HCEC 1CT (cell line): ENCODE data around the gene TNRC6B.
"Not testable (repeated sequence)": the region's sequence is repeated elsewhere in the genome, so short reads cannot be mapped to it uniquely, and the experiment has no call there.

ENCODE experiments used
- DNase-seq: peaks from one replicate; pipeline ENCODE4 v3.0.0-alpha.2; 2017

TNRC6B gene, protein sequence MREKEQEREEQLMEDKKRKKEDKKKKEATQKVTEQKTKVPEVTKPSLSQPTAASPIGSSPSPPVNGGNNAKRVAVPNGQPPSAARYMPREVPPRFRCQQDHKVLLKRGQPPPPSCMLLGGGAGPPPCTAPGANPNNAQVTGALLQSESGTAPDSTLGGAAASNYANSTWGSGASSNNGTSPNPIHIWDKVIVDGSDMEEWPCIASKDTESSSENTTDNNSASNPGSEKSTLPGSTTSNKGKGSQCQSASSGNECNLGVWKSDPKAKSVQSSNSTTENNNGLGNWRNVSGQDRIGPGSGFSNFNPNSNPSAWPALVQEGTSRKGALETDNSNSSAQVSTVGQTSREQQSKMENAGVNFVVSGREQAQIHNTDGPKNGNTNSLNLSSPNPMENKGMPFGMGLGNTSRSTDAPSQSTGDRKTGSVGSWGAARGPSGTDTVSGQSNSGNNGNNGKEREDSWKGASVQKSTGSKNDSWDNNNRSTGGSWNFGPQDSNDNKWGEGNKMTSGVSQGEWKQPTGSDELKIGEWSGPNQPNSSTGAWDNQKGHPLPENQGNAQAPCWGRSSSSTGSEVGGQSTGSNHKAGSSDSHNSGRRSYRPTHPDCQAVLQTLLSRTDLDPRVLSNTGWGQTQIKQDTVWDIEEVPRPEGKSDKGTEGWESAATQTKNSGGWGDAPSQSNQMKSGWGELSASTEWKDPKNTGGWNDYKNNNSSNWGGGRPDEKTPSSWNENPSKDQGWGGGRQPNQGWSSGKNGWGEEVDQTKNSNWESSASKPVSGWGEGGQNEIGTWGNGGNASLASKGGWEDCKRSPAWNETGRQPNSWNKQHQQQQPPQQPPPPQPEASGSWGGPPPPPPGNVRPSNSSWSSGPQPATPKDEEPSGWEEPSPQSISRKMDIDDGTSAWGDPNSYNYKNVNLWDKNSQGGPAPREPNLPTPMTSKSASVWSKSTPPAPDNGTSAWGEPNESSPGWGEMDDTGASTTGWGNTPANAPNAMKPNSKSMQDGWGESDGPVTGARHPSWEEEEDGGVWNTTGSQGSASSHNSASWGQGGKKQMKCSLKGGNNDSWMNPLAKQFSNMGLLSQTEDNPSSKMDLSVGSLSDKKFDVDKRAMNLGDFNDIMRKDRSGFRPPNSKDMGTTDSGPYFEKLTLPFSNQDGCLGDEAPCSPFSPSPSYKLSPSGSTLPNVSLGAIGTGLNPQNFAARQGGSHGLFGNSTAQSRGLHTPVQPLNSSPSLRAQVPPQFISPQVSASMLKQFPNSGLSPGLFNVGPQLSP (N-terminal part only)

DNA sequence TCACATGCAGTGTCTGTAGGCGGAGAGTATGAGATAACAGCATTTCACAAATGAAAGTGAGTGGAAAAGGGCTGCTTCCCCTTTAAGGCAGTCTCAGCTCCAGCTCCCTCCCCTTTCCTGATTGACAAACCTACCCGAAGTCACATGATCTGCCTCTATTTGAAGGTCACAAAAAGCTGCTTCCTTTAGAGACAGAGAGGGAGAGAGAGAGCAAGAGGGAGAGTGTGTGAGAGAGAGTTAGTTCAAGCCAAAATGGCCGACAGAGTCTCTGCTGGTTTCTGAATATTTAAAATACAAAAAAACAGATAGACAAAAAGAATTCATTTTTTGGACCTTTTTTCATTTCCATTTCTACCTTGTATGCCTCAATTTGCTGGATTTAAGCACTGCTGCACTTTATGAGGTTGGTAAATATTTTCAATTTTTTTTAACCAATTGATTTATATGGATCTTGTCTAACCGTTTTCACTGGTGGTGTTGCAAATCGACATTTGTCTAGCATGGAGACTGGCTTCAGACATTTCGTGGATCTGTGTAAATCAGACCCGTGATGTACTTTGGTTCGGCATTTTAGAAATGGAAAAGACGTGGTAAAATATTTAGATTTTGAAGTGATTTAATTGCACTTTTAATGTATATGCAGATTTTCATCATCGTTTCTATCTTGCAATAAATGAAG is at the start of gene TNRC6B:
TNRC6B (plus strand) TSS at position 188 of the 679 bp plus-strand sequence; CDS start at position 399, 211 bp downstream.
- peak; percentile 98 for DNase-seq

DNA sequence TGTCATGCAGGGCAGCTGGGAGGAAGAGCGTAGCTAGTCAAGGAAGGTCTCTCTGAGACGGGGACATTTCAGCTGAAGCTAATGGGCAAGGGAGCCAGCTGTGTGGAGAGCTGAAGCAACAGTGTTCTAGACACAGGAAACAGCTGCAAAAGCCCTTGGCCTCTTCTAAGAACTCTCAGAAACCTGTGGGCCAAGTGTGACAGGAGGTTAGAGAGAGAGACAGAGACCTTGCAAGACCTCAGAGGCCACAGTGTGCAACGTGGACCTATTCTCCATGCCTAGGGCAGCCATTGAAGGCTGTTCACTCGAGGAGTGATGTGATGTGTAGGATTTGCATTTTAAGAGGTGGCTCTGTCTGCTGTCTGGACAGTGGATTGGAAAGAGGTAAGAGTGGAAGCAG is 48.7 kb upstream of the TNRC6B start:
- no peak for DNase-seq

DNA sequence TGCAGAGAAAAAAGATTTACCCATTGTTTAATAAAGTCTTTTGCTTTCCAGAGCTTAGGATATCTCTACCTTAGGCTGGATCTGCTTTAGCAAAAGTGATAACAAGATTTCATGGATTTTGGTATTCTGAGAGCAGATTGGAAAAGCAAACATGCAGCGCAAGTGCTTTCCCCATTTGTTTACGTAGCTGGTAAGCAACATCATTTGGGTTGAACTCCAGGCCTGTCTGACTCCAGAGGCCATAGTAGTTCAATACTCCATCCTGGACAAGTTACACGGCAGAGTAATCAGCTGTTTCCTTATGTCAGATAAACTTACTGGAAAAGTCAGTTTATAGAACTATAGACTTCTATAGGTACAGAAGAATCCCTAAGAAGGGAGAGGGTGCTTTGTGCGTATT is 40.6 kb upstream of the TNRC6B start:
- no peak for DNase-seq

DNA sequence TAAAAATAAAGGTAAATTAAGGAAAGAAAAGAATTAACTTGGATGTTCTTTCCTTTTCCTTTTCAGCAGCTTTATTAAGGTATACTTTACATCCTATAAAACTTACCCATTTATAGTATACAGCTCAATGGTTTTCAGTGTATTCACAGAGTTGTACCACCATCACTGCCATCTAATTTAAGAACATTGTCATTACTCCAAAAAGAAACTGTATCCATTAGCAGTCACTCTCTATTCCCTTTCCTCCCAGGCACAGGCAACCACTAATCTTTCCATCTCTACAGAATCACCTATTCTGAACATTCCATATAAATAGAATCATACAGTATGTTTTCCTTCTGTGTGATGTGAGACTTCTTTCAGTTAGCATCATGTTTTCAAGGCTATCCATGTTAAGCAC is 38.9 kb upstream of the TNRC6B start:
- no peak for DNase-seq

DNA sequence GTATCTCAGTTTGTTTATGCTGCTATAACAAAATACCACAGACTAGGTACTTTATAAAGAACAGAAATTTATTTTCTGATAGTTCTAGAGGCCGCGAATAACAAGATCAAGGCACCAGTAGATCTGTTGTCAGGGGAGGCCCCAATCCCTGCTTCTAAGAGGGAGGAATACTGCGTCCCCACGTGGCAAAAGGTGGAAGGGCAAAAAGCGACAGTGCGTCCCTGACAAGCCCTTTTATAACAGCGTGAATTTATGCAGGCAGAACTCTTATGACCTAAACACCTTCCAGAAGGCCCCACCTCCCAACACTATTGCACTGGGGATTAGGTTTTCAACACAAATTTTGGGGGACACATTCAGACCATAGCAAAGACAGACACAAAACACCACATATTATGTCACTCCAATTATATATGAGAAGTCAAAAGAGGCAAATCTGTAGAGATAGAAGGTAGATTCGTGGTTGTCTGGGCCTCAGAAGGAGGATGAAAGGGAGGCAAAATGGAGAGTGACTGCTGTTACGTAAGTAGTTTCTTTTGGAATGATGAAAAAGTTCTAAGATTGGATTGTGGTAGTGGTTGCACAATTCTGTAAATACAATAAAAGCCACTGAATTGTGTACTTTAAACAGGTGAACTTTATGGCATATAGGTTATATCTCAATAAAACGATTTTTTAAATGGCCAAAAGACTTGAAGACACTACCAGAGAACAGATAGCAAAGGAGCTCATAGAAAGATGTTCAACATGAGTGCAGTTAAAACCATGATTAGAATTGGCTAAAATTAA is 30.1 kb upstream of the TNRC6B start:
- no peak for DNase-seq

DNA sequence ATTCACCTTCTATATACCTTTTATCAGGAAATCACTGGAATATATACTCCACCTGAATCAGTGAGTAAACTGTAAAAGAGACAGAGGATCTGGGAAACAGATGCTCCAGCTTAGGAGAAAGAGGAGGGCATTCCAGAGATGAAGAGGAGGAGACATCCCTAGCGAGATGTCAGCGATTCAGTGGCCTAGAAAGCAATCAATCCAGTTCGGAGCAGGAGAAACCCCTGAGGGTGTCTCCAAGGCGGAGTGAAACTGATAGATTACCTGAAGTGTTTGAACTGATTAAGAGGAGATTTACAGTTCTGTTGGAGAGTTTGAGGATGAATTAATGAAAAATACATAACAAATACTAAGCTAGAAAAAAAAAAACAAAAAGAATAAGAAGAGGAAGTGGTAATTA is 24.5 kb upstream of the TNRC6B start:
- no peak for DNase-seq

DNA sequence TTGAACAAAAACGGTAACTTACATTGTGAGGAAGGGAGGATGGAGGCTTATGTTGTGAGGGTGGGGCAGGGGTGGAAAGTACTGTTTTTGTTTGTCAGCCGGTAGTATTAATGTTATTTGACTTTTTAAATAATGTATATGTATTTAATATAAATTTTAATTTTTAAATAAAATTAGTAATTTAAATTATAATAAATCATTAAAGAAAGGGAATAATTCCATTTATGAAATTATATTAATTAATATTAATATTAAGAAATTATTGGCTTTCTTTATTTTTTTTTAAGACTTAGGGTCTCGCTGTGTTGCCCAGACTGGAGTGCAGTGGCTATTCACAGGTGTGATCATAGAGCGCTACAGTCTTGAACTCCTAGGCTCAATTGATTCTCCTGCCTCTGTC is 24.0 kb upstream of the TNRC6B start:
- DNase-seq = no peak

DNA sequence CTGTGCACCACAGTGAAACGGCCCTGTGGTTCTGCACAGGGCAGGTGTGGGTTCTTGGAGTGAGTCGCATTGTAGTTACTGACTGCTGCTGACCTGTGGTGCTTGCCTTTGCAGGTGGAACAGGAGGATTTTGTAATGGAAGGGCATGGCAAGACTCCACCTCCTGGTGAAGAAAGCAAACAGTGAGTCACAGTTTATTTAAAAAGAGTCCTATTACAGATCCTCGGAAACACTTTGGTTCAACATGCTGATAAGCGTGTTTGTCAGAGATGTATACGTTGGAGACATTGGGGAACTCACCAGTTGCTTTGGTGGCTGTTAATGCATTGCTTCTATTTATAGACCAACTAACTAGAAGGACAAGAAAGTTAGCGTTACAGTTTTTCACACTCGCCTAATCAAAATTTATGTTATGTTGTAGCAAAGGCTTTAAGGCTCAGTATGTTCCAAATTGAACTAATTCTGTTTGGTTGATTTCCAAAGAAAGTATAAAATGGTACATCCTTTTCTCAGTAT is 21.7 kb upstream of the TNRC6B start:
- DNase-seq = peak; percentile 75

DNA sequence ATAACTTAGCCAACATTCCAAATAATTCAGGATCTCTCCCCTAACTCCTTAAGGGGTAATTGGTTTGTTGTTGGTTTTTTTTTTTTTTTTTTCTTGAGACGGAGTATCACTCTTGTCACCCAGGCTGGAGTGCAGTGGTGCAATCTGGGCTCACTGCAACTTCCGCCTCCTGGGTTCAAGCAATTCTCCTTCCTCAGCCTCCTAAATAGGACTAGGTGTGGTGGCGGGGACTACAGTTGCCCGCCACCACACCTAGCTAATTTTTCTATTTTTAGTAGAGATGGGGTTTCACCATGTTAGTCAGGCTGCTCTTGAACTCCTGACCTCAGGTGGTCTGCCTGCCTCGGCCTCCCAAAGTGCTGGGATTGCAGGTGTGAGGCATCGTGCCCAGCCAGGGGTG is 21.0 kb upstream of the TNRC6B start:
- not testable (repeated sequence) for DNase-seq

DNA sequence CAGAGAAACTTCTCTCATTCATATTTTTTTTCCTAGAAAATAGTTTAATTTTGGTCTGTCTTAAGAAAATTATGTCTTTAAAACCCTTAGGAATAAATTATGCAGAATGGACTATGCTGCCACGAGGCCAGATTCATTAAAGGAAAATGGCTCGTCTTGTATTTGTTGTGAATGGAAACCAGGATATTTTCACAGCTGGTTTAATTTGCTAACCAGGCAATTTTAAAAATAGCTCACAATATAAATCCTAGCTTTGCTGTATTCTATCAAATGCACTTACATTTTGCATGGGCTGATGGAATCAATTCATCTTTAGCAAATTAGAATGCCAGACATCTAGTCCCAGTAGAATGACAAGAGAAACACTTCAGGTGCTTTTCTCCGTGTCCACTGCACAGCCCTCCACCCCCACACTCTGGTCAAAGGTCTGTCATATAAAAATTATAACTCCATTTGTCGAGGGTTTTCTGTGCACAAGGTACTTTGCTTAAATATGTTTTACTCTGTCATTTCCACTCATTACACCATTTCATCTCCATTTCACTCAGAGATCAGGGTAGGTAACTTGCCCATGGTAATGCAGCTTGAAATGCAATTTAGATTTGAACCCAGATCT is 20.3 kb upstream of the TNRC6B start:
- DNase-seq = no peak

DNA sequence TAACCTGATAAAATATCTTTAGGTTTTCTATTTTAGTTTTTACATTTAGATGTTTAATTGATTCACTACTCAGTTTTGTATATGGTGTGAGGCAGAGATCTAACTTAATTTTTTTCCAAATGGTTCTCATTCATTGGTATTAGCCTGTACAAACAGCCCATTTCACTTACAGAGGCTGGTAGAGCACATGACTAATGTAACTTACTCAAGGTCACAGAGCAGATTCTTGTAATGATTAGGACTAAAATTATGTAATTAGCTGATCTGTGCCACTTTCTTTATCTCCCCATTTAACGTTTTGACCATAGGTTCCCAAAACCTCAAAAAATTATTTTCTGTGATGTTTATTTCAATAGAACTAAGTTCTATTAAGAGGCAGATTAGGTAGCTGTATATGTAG is 16.5 kb upstream of the TNRC6B start:
- DNase-seq = no peak

DNA sequence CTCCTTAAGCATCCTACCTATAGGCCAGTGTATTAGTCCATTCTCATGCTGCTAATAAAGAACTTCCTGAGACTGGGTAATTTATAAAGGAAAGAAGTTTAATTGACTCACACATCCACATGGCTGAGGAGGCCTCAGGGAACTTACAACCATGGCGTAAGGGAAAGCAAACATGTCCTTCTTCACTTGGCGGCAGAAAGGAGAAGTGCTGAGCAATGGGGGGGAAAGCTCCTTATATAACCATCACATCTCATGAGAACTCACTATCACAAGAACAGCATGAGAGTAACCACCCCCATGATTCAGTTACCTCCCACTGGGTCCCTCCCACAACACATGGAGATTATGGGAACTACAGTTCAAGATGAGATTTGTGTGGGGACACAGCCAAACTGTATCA is 12.2 kb upstream of the TNRC6B start:
- not testable (repeated sequence) for DNase-seq

DNA sequence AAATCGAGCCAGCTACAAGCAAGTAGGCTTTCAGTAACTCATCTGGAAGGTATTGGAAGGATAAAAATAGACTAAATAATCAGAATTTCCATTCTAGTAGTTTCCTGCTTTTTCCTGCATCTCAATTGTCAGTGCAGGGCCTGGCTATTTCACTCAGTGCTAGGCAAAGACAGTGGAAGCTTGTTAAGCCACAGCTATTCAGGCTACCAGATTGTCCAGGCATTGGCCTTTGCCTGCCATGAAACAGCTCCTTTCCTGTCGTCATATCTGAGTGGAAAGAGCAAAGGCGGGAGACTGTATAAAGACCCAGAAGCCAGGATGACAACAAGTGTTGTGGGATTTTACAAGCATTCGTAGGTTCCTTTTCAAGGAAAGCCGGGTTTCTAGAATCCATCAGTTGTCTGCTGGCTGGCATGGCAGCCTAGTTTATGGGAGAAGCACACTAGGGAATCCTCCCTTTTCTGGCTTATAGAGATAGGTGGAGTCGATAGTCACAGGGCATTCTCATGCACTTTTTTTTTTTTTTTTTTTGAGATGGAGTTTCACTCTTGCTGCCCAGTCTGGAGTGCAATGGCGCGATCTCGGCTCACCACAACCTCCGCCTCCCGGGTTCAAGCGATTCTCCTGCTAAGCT is 2.0 kb upstream of the TNRC6B start:
- no peak for DNase-seq

DNA sequence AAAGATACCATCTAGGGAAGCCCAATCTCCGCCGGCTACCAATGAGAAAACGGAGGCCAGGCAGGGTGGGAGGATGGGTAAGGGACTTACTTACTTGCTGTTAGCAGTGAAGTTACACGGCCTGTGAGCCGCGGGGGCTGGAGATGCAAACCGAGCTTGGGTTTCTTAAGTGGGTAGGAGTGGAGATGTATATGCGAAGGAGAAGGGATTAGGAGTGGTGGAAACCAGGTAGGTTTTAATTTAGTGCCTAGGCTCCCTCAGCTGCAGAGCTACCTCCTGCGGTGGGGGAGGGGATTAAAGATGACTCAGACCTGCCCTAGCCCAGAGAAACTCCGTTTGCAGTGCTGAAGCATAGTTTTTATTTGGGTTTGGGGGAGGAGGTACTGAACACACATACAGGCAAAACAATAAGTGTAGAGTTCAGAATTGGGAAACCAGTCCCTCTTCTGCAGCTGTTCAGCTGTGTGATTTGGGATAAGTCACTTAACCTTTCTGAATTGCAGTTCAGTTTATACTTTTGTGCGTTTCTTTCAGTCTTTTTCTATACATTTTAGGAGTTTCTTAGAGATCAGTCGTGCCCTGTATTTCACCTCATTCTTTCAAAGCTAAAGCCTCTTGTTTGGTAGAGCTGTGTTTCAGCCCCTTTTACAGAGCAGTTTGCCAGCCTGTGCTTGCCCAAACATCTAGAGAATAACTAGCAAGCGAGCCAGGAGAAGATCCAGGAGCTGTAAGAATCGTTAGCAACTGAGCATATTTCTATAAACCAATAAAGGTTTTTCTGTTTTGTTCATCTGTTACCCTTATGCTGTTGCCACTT is 596 bp upstream of the TNRC6B start:
- peak; percentile 64 for DNase-seq

DNA sequence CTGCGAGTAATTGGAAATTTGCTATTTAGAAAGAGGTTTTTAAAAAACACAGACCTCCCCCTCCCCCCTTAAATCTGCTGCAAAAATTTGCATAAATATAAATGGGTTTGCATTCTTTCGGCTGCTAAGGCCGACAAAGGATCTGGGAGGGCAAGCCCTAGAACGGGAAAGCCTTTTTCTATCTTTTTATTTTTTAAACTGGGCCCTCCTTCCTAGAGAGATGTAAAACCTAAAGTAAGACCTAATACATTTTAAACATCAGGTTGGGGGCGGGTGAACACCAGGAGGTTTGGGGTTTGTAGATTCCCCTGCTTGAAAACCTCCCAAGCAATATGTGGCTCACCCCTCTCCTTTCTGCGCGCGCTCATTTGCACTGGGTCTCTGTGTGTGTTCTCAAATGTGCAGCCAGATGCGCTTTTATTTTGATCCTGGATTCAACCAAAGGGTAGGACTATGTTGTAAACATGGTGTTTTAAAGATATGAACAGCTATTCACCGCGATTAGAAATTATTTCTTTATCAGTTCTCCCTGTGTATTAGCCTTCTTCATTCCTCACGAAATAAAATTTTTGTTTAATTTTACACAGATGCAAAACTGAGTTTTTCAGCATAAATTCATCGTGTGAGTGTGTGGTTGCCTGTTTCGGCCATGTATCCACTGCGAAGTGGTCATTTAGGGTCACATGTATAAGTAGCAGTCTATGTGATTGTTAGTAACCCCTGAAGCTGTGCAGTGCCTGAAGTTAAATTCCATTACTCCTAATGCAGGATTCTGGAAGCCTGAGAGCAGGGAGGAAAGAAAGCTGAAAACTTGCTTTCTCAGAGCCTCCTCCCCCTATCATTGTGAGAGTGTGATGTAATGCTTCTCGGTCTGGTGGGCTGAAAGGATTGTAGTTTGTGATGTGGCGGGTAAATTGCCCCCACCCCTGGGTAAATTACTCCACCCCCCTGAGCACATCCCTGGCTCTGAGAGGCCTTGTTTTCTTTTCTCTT is 988 bp downstream of the TNRC6B start:
- peak; percentile 43 for DNase-seq

DNA sequence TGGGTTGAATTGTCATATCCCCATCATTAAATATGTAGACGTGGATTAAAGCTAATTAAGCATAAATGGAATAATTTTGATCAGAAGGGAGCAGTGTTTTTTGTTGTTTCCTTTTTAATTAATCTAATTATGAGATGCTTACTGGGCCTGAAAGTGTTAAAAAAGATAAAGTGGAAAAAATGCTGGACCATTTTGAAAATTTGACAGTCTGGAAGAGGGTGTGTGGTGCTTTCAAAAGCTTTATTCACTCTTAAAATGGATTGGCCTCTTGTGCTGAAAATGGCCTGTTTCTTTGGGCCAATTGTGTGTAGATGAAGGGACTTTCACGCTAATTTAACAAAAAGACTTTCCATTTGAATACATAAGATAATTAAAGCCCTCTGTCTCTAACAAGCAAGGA is 1.8 kb downstream of the TNRC6B start:
- no peak for DNase-seq

DNA sequence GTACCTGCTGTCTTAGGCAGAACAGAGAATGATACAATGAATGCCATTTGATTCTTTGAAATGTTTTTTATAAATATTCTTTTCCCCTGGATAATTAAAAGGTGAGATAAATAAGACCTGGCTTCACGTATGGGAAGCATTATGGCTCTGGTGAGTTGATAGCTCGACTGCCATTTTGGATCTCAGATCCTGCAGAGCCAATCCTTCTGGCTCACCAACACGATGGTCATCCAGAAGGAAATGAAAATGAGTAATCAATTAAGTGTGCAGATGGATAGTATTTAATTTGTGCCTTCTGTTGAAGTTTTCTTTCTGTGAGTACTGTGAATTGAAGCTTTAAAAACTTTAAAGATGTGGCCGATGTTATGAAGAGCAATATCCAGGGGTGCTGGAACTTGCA is 2.7 kb downstream of the TNRC6B start:
- no peak for DNase-seq

DNA sequence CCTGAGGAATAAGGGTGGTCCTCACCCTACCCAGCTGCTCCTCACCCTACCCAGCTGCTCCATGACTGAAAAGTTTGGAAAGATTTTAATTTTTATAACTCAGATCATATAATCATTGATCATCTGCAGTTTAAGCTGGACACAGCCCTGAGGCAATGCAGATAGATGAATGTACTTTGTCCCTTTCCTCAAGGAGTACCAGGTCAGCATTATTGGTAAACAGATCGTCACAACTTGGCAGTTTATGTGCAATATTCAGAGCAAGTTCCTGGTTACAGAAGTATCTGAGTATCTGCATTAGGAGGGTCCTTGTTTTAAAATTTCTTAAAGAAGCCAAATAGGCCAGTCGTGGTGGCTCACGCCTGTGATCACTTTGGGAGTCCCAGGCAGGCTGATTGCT is 3.6 kb downstream of the TNRC6B start:
- no peak for DNase-seq
